HepG2 (cell line): ENCODE results near the gene TRIM34. TPM values are rescaled to one million over a fixed set of nuclear protein-coding genes. Genes with fewer than 3 reads are reported as not detected.
A peak's percentile ranks its signal among the peaks of the same experiment; 100 is the strongest.

Source experiments
- ATF4 ChIP-seq, 2 experiments: fragments of 450-650 bp in 1 of 2; sonication (generic) in 1 of 2; formaldehyde crosslinking; IDR thresholded peaks; 2 replicates each; pipeline versions ENCODE4 v1.5.0 to v1.8.0; 2020 to 2022; ENCODE audit warnings: mild to moderate bottlenecking in 1 of 2, missing genetic modification reagents in 1 of 2
- CBX5 ChIP-seq: sonication (generic); formaldehyde crosslinking; IDR thresholded peaks from 2 replicates; pipeline ENCODE4 v1.4.0; 2020; ENCODE audit warnings: missing genetic modification reagents, borderline replicate concordance
- FOXO1 ChIP-seq: sonication (generic); formaldehyde crosslinking; IDR thresholded peaks from 2 replicates; pipeline ENCODE4 v1.4.0; 2020; ENCODE audit warnings: missing genetic modification reagents
- KMT2B ChIP-seq: IDR thresholded peaks from 2 replicates; pipeline ENCODE4 v1.6.1; 2016; ENCODE audit warnings: missing genetic modification reagents, missing compliant biosample characterization
- MIER2 ChIP-seq: IDR thresholded peaks from 2 replicates; pipeline ENCODE4 v1.6.1; 2016; ENCODE audit warnings: missing biosample characterization, missing genetic modification reagents
- POLR2A ChIP-seq, 2 experiments: IDR thresholded peaks; 2 replicates each; pipeline ENCODE4 v1.6.1; 2011; ENCODE audit warnings: low read depth in 2 of 2, low read length in 2 of 2, mild to moderate bottlenecking in 1 of 2, moderate library complexity in 1 of 2; ENCODE audit not compliant: insufficient read depth in 1 of 2
- ZBTB10 ChIP-seq: sonication (generic); formaldehyde crosslinking; IDR thresholded peaks from 2 replicates; pipeline ENCODE4 v1.4.0; 2020; ENCODE audit warnings: missing genetic modification reagents, borderline replicate concordance
- ZBTB4 ChIP-seq: sonication (generic); formaldehyde crosslinking; IDR thresholded peaks from 2 replicates; pipeline ENCODE4 v1.4.0; 2020; ENCODE audit warnings: missing genetic modification reagents, mild to moderate bottlenecking, borderline replicate concordance
- ZC3H4 ChIP-seq: sonication (generic); formaldehyde crosslinking; IDR thresholded peaks from 2 replicates; pipeline ENCODE4 v1.4.0; 2020; ENCODE audit warnings: missing genetic modification reagents, borderline replicate concordance
- ZNF24 ChIP-seq: fragments of 450-650 bp; IDR thresholded peaks from 2 replicates; pipeline ENCODE4 v1.6.1; 2017; ENCODE audit warnings: antibody characterized with exemption, mild to moderate bottlenecking
- ZNF264 ChIP-seq: sonication (generic); formaldehyde crosslinking; IDR thresholded peaks from 2 replicates; pipeline ENCODE4 v1.4.0; 2020; ENCODE audit warnings: missing genetic modification reagents
- ZNF407 ChIP-seq: sonication (generic); formaldehyde crosslinking; IDR thresholded peaks from one replicate; pipeline ENCODE4 v1.5.1; 2020; ENCODE audit warnings: mild to moderate bottlenecking, missing genetic modification reagents; ENCODE audit errors: not compliant biosample characterization
- polyA plus RNA-seq, 8 experiments: library from polyadenylated mRNA; depleted of rRNA in 3 of 8; stranded (reverse) in 7 of 8; unstranded in 1 of 8; fragments of >200 nt; fragmentation: Illumina TruSeq in 4 of 8; extraction: Trizol in 4 of 8; gene quantifications; 2 replicates each; pipeline versions ENCODE4 v1.2.1 to v1.2.3, GENCODE V29; 2011 to 2016; ENCODE audit warnings: low read depth in 4 of 8, missing spikeins in 1 of 8, mixed read lengths in 1 of 8; ENCODE audit not compliant: insufficient read depth in 1 of 8
- total RNA-seq, 5 experiments: library from RNA; depleted of rRNA; stranded (reverse); fragments of >200 nt; fragmentation: Illumina TruSeq; extraction: Trizol; gene quantifications; 2 replicates each; pipeline ENCODE4 v1.2.3, GENCODE V29; 2016; ENCODE audit warnings: low read depth in 1 of 5

The TRIM34 gene
- total and polyA plus RNA-seq, 2 of the 13 experiments (the other 11 are each of a cell fraction or from before 2014, with no cell fraction given): 0.13 to 0.42 TPM

GRCh38 chr11:5684646-5685362 lies 60.0 kb downstream of the TRIM34 start, which contains the start of gene TRIM5 (continued):
- TF ChIP-seq ZNF407 (CRISPR knock-in tag): no peak
- TF ChIP-seq KMT2B (CRISPR knock-in tag): no peak; the same call in 1 of the 2 replicates
- no peak for TF ChIP-seq ZBTB10
- 0 out of 2 replicates have a peak, but pooled peaks have one; percentile 31 for TF ChIP-seq ZNF264
- TF ChIP-seq ATF4 (CRISPR knock-in tag; IDR thresholded peaks at IDR 0.05): no peak
- peak; percentile 73 to 74; a peak in 3 of 4 replicates for TF ChIP-seq POLR2A (IDR thresholded peaks at IDR 0.05; ENCODE audit: insufficient read depth in 1 of 2, low read depth in 2 of 2, low read length in 2 of 2)
- TF ChIP-seq ZNF24: no peak
- TF ChIP-seq FOXO1 (CRISPR knock-in tag): no peak
- TF ChIP-seq MIER2 (CRISPR knock-in tag): no peak
- peak; percentile 42; the same call in 1 of the 2 replicates for TF ChIP-seq CBX5 (CRISPR knock-in tag)
- TF ChIP-seq ZBTB4 (CRISPR knock-in tag): no peak
- TF ChIP-seq ZC3H4 (CRISPR knock-in tag): no peak
